WTC11 (cell line): ENCODE results near the gene GRAP.

Source experiments
- ARID4B ChIP-seq: sonication (generic); formaldehyde crosslinking; IDR thresholded peaks from 2 replicates; pipeline ENCODE4 v1.8.0; 2023; ENCODE audit warnings: missing genetic modification reagents, mild to moderate bottlenecking, borderline replicate concordance
- CBFB ChIP-seq: sonication (generic); formaldehyde crosslinking; IDR thresholded peaks from 2 replicates; pipeline ENCODE4 v1.8.1; 2022; ENCODE audit warnings: mild to moderate bottlenecking, low read depth, missing genetic modification reagents
- CTCF ChIP-seq: fragments of 200-600 bp; IDR thresholded peaks from 2 replicates; pipeline ENCODE4 v1.8.0; 2022; ENCODE audit warnings: antibody characterized with exemption
- ETV6 ChIP-seq: sonication (generic); formaldehyde crosslinking; IDR thresholded peaks from 2 replicates; pipeline ENCODE4 v1.8.1; 2022; ENCODE audit warnings: mild to moderate bottlenecking, missing genetic modification reagents
- FOXJ3 ChIP-seq: sonication (generic); formaldehyde crosslinking; IDR thresholded peaks from 2 replicates; pipeline ENCODE4 v1.9.0; 2021; ENCODE audit warnings: missing genetic modification reagents, mild to moderate bottlenecking, borderline replicate concordance
- FOXP1 ChIP-seq: sonication (generic); formaldehyde crosslinking; IDR thresholded peaks from 2 replicates; pipeline ENCODE4 v1.8.0; 2022; ENCODE audit warnings: missing genetic modification reagents, mild to moderate bottlenecking, moderate library complexity, borderline replicate concordance
- FOXP4 ChIP-seq: sonication (generic); formaldehyde crosslinking; IDR thresholded peaks from 2 replicates; pipeline ENCODE4 v1.8.0; 2022; ENCODE audit warnings: mild to moderate bottlenecking, missing genetic modification reagents
- IRF1 ChIP-seq: sonication (generic); formaldehyde crosslinking; IDR thresholded peaks from 2 replicates; pipeline ENCODE4 v1.8.0; 2023; ENCODE audit warnings: missing genetic modification reagents
- JUN ChIP-seq: sonication (generic); formaldehyde crosslinking; IDR thresholded peaks from 2 replicates; pipeline ENCODE4 v1.8.0; 2023; ENCODE audit warnings: mild to moderate bottlenecking, missing genetic modification reagents
- TP53 ChIP-seq: sonication (generic); formaldehyde crosslinking; IDR thresholded peaks from 2 replicates; pipeline ENCODE4 v1.8.1; 2023; ENCODE audit warnings: mild to moderate bottlenecking, missing genetic modification reagents
- ZNF121 ChIP-seq: sonication (generic); formaldehyde crosslinking; IDR thresholded peaks from 2 replicates; pipeline ENCODE4 v1.8.0; 2023; ENCODE audit warnings: missing genetic modification reagents
- ZNF138 ChIP-seq: sonication (generic); formaldehyde crosslinking; conservative IDR thresholded peaks from 2 replicates; pipeline ENCODE4 v1.8.1; 2022; ENCODE audit warnings: mild to moderate bottlenecking, moderate library complexity, missing genetic modification reagents
- TF ChIP-seq, protein P1 (sequence below): sonication (generic); formaldehyde crosslinking; conservative IDR thresholded peaks from 2 replicates; pipeline ENCODE4 v1.8.1; 2022; ENCODE audit warnings: mild to moderate bottlenecking, missing genetic modification reagents
- TF ChIP-seq, protein P2 (sequence below): sonication (generic); formaldehyde crosslinking; IDR thresholded peaks from 2 replicates; pipeline ENCODE4 v1.8.1; 2023; ENCODE audit warnings: mild to moderate bottlenecking, missing genetic modification reagents

GRCh38 chr17:18974407-18975149 is 72.2 kb downstream of the GRAP start:
- no peak for TF ChIP-seq IRF1 (CRISPR knock-in tag)
- no peak for TF ChIP-seq CBFB (CRISPR knock-in tag)
- TF ChIP-seq FOXJ3 (CRISPR knock-in tag) = no peak
- TF ChIP-seq, protein P1, sequence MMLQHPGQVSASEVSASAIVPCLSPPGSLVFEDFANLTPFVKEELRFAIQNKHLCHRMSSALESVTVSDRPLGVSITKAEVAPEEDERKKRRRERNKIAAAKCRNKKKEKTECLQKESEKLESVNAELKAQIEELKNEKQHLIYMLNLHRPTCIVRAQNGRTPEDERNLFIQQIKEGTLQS (CRISPR knock-in tag) = no peak
- TF ChIP-seq ETV6 (CRISPR knock-in tag) = no peak
- TF ChIP-seq CTCF = no peak
- TF ChIP-seq JUN (CRISPR knock-in tag) = no peak
- TF ChIP-seq ZNF138 = no peak
- TF ChIP-seq ZNF121 (CRISPR knock-in tag) = no peak
- TF ChIP-seq FOXP4 (CRISPR knock-in tag) = no peak
- TF ChIP-seq, protein P2, sequence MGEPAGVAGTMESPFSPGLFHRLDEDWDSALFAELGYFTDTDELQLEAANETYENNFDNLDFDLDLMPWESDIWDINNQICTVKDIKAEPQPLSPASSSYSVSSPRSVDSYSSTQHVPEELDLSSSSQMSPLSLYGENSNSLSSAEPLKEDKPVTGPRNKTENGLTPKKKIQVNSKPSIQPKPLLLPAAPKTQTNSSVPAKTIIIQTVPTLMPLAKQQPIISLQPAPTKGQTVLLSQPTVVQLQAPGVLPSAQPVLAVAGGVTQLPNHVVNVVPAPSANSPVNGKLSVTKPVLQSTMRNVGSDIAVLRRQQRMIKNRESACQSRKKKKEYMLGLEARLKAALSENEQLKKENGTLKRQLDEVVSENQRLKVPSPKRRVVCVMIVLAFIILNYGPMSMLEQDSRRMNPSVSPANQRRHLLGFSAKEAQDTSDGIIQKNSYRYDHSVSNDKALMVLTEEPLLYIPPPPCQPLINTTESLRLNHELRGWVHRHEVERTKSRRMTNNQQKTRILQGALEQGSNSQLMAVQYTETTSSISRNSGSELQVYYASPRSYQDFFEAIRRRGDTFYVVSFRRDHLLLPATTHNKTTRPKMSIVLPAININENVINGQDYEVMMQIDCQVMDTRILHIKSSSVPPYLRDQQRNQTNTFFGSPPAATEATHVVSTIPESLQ (CRISPR knock-in tag) = no peak
- TF ChIP-seq ARID4B (CRISPR knock-in tag) = no peak
- TF ChIP-seq TP53 = no peak
- TF ChIP-seq FOXP1 (CRISPR knock-in tag) = no peak
